OCI-LY3 (cell line): ENCODE results near the gene CXorf65.

Experiments used
- EZH2phosphoT487 ChIP-seq: fragments of 200-600 bp; shearing (Covaris generic); IDR thresholded peaks from 2 replicates; pipeline ENCODE4 v1.6.1; 2018; ENCODE audit warnings: antibody characterized with exemption, mixed run types, low read depth
- TF ChIP-seq, protein P1 (sequence below): fragments of 200-600, 300-600 bp; sonication (generic); IDR thresholded peaks from 2 replicates; pipeline ENCODE4 v1.5.1; 2014; ENCODE audit warnings: antibody characterized with exemption, low read length, low read depth

DNA sequence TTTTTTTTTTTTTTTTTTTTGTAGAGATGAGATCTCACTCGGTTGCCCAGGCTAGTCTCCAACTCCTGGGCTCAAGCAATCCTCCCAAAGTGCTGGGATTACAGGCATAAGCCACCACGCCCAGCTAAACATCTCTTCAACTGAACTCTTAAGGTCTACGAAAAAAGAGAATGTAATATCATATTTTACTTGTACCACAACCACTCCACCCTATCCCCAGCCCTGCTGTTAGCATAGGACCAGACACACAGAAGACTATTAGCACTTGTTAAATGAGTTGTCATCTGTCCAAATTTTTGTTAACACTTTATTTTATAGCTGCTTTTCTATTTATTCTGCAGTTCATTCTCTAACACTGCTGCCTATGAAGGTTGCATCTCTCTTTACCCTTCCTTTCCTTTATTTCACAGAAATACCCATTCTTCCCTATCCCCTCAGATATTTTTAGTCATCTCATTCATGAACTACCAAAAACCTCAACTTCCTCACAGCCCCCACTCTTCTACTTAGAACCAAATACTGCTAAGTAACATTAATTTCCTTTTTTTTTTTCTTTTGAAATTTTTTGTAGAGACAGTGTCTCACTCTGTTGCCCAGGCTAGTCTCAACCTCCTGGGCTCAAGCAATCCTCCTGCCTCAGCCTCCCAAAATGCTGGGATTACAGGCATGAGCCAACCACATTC is 48.6 kb downstream of the CXorf65 start:
- TF ChIP-seq, protein P1, sequence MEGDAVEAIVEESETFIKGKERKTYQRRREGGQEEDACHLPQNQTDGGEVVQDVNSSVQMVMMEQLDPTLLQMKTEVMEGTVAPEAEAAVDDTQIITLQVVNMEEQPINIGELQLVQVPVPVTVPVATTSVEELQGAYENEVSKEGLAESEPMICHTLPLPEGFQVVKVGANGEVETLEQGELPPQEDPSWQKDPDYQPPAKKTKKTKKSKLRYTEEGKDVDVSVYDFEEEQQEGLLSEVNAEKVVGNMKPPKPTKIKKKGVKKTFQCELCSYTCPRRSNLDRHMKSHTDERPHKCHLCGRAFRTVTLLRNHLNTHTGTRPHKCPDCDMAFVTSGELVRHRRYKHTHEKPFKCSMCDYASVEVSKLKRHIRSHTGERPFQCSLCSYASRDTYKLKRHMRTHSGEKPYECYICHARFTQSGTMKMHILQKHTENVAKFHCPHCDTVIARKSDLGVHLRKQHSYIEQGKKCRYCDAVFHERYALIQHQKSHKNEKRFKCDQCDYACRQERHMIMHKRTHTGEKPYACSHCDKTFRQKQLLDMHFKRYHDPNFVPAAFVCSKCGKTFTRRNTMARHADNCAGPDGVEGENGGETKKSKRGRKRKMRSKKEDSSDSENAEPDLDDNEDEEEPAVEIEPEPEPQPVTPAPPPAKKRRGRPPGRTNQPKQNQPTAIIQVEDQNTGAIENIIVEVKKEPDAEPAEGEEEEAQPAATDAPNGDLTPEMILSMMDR, result no peak
- TF ChIP-seq EZH2phosphoT487, result no peak
